HEK293T (cell line): ENCODE measurements around the gene TXNDC11.

Experiments used
- BHLHE40 ChIP-seq: fragments of 450-650 bp; IDR thresholded peaks from 2 replicates; pipeline ENCODE4 v1.6.1; 2016; ENCODE audit warnings: mild to moderate bottlenecking, moderate library complexity, borderline replicate concordance
- FOXM1 ChIP-seq: fragments of 450-650 bp; IDR thresholded peaks from 2 replicates; pipeline ENCODE4 v1.6.1; 2017; ENCODE audit warnings: mild to moderate bottlenecking, borderline replicate concordance

DNA sequence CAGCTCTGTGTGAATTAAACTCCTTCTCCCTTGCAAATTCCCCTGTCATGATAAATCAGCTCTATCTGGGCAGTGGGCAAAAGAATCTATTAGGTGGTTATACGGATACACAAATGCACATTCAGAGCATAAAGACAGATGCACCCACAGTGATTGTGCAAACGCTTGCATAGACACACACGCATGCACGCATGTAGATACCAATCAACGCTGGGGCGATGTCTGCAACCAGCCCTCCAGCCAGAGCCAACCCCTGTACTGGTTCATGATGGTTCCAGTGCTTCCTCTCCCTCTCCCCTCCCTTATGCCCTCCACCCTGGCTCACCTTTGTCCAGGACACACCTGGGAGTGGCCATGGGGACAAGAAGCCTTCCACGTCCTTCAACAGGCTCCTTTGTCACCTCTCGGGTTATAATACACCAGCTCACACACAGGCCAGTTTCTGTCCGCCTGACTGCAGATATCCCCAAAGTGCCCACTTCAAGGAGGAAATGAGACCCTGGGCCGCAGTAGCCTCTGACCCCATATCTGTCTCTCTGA lies 107.5 kb downstream of the TXNDC11 start:
- TF ChIP-seq BHLHE40 (no peak), FOXM1 (no peak)
